ENCODE measurements around the gene REEP3.

The REEP3 gene

DNA sequence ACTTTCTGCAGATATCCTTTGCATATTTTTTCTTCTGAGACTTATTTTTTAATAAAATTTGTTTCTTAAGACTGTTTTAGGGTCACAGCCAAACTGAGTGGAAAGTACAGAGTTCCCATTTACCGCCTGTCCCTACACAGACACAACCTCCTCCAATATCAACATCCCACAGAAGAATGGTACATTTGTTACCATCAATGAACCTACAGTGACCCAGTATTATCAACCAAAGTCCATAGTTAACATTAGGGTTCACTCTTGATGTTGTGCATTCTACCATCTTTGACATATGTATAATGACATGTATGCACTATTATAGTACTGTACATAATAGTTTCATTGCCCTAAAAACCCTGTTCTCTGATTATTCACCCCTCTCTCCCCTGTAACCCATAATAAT lies 14.6 kb upstream of the REEP3 start:
- no peak for DNase-seq (ENCODE audit: low read depth)

DNA sequence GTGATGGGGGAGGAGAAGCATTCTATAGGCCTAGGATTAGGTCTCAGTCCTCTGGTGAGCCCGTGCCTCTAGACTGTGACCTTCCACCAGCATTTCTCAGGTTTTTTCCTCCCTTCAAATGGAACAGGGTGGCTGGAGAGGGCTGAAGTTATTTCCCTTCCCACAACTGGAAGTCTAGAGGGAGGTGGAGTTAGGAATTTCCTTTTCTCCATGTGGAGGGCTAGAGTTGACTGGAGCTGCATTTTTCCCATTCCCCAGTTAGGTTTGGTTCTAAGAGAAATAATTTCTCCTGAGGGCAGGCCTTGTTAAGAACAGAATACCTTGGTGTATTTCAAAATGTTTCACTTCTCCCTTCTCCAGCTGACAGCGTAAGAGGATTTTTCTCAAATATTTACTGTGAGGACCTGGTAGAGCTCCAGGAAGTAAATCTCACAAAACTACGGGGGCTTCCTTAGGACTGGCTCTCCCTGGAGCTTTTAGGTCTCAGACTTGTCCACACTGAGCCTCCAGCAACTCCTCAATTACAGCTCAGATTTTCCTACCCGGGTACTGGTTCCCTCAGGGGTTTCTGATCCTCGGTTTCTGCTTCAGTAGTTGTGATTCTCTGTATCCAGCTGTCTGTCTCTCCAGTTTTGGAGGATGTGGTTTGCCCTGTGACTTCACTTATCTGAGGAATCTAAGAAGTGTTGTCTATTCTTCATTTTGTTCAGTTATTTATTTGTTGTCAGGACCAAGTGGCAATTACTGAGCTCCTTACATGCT lies 6.0 kb upstream of the REEP3 start:
- no peak for DNase-seq (ENCODE audit: low read depth)

DNA sequence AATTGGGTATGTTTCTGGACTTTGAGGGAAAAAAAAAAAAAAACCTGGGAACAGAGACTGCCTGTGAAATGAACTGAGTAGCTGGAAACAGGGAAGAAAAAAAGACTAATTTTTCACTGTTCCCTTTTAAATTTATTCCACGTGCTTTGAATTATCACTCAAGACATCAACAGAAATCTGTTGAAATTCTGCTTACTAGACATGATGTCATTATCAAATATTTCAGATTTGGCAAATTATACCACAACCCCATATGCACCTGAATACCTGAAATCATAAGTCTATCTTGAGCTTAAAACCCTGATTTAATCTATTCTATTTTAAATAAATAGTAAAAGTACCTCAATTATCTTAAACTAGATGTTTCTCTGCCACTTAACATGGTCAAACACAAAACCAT lies 5.0 kb upstream of the REEP3 start:
- DNase-seq (ENCODE audit: low read depth): no peak

DNA sequence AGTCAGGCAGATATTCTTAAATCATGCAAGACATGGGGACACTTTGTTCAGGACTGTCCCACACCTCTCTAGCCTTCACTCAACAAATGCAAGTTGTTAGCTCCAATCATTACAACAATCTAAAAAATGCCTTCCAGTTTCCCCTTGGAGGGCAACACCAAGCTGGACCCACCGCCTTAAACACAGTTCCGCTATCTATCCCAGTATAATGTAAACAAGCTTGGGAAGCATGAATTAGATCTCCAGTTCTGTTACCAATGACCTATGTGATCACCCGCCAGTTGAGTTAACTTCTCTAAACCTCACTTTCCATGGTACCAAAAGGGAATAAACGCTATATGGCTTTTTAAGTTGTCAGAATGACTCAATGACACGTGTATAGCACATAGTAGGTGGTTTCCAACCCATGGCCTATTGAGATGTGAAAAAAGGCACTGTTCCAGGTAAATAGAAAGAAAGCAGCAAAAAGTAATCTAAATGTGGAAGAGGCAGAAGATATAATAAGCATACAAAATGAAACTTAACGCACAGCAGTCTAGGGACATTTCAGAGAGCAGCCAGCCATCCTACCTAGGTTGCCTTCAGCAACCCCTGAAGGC lies 2.4 kb upstream of the REEP3 start:
- DNase-seq (ENCODE audit: low read depth): no peak

DNA sequence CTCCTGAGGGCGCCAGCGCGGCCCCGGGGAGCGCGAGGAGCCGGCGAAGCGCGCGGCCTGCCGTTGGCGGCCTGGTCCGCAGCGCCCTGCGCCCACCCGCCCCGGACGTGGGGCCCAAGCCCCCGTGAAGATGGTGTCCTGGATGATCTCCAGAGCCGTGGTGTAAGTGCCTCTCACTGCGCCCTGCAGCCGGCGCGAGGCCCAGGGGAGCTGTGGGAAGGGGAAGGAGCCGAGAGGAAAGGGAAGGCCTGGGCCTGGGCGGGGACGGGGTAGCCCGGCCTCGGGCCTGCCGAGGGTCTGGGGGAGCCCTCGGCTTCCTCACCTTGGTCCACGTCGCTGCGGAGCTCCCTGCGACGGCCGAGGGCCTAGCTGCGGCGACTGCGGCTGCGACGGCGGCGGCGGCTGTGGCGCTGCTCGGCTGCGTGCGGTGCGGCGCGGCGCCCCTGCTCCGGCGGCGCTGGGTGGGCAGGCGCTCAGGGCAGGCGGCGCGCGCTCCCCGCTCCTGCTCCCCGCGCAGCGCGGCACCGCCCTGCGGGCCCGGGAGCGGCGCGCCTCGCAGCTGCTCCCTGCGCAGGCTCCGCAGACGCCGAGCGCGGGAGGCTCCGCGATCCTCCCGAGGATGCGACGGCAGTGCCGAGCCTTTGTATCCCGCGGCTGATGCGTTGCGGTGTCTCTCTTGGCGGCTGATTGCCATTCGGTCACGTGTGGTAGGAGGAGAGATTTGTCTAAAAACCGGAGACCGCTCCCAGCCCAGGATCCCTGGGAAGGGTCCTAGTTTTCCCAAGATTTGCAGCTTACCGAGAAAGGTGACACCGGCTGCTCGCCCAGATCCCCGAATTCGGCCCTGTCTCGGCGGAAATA lies 445 bp downstream of the REEP3 start:
- peak; percentile 24 for DNase-seq (ENCODE audit: low read depth)

DNA sequence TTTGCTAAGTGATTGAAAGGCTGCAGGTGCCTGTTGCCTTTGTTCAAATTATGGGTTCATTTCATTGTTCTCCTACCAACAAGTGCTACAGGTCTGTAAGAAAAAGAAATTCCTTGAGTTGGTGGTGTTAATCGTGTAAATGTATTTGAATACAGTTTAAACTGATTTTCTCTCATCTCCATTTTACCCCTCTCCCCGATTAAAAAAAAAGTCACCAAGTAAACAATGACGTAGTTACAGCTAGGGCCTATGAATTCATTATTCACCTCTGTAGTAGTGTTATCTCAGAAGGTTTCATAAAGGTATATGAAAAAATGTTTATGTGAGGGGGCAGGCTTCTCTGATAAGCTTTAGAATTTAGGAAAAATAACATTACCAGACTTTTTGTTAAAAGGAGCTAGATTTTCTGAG lies 1.1 kb downstream of the REEP3 start:
- no peak for DNase-seq (ENCODE audit: low read depth)

DNA sequence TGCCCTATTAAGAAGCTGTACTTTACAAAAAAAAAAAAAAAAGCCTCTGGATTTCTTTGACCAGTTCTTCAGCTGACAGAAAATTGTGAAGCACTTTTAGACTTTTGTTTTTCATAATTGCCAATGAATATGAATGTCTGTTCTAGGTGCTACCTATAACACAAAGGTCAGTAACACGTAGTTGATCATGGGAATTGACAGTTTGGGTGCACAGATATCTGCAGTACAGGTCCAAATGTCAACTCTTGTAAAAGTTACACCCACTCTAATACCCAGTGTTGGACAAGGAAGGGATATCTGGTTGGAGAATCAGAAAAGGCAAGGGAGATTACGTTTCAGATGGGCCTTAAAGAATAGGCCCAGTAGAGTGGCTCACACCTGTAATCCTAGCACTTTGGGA lies 1.8 kb downstream of the REEP3 start:
- DNase-seq (ENCODE audit: low read depth): no peak

DNA sequence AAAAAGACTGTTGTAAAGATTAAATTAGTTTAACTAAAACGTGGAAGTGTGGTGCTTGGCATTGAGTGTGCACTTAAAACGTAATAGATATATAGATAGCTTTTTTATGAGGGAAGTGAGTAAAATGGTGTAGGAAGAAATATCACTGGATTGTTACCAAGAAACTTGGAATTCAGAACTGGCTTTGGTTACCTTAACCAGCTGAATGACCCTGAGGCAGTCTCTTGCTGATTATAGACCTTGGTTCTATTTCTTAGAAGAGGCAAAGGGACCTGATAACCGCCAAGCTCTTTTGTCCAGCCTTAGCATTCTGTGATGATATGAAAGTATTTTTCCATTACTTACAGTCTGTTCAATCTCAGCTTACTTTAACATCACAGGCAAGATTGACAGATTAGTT lies 3.8 kb downstream of the REEP3 start:
- DNase-seq (ENCODE audit: low read depth): no peak

DNA sequence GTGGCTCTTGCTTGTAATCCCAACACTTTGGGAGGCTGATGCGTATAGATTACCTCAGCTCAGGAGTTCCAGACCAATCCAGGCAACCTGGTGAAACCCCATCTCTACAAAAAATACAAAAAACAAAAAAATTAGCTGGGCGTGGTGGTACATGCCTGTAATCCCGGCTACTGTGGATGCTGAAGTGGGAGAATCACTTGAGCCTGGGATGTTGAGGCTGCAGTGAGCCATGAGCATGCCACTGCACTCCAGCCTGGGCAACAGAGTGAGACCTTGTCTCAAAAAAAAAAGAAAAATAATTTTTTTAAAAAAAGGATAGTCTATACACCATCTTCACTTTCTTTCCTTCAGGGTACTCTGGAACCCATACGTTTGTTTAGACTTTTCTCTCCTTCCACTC lies 6.2 kb downstream of the REEP3 start:
- no peak for DNase-seq (ENCODE audit: low read depth)

DNA sequence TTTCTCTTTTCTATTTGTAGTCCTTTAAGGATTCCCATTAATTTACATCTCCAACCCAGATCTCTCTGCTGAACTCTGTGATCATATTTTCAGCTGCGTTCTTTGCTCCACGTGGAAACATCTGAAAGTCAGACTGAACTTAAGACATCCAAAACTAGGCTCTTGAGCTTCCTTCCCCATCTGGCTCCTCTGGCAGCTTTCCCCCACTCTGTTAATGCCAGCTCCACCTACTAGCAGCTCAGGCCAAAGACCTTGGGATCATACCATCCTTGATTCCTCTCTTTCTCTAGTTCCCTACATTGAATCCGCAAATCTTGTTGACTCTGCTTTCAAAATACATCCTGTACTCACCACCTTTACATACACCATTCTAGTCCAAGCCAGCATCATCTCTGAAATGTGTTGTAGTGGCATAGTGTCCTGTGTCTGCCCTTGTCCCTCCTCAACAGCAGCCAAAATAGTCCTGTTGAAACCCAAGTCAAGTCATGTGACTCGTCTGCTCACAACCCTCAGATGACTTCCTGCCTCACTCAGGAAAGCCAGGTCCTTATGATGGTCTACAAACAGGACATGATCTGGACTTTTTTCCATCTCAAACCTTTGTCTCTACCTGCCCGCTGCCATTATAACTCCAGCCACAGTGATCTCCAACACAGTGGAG lies 7.0 kb downstream of the REEP3 start:
- no peak for DNase-seq (ENCODE audit: low read depth)

DNA sequence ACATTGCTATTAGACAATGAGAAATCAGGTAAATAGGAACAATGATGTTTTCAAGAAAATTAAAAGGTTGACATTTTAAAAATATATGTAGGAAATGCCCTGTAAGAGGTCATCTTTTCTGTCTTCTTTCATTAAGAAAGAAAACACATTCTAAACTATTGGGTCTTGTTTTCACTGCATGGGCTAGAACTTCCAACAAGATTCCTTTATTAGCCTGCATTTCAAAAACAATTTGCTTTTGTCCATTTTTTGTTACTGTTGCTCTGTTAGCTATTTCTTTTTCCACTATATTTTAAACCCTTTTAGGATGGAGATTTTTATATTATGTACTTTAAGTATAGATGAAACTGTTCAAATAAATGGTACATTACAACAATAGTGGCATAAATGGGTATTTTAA lies 9.2 kb downstream of the REEP3 start:
- no peak for DNase-seq (ENCODE audit: low read depth)

DNA sequence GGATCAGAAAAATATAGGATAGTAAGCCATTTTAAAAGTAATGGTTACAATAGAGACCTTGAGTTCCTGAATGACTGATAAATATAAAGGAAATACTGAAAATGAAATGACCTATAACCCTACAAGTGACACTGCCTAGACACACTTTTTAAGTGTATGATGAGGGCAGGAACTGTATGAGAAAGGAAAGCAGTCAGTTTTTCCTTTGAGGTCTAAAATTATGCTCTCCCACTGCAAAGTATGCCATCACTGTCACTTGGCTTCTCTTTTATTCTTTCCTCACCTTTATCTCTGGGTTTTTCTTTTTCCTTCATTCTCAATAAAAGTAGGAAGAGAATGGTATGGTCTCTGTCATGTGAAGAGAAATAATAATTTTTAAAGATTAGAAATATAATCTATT lies 13.5 kb downstream of the REEP3 start:
- DNase-seq (ENCODE audit: low read depth): no peak

DNA sequence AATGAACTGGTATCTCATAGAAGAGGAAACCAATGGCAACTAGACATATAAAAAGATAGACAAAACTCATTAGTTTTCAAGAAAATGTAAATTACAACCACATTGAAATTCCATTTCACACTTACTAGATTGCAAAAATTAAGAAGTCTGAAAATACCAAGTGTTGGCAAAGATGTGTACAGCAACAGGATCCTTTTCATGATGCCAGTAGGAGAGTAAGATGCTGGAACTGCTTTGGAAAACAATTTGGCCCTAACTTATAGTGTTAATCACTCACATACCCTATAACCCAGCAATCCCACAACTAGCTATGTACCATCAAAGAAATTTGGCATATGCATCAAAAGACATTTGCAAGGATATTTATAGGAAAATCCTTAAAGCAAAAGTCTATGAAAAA lies 15.5 kb downstream of the REEP3 start:
- DNase-seq (ENCODE audit: low read depth): no peak

DNA sequence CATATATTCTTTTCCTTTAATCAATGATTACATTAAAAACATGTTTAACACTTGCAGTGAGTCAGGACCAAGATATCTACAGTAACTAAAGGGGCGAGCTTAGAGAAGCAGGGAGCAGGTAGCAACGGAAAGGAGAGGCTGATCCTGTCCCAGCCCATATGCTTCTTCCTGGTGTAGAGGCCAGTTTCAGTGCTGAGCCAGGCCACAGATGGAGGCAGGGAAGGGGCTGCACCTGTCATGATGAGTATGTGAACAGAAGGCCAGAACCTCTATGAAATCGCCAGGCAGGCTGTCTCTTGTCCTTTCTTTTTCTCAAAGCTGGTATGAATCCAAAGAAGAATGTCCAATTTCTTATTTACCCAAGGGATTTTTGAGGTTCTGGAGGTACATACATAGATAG lies 16.3 kb downstream of the REEP3 start:
- DNase-seq (ENCODE audit: low read depth): no peak

DNA sequence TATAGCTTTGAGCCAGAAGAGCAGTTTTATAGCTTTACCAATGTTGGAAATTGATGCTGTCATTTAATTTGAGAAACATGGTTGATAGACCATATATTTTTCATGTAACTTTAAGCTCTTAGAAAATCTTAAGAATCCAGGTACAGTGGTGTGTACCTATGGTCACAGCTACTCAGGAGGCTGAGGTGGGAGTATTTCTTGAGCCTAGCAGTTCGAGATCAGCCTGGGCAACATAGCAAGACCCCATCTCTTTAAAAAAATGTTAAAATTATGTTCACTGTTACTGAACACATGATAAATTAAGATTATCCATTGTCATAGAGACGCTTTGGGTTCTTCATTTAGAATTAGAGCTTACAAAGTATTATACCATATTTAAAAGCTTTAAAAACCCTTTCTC lies 18.2 kb downstream of the REEP3 start:
- no peak for DNase-seq (ENCODE audit: low read depth)

DNA sequence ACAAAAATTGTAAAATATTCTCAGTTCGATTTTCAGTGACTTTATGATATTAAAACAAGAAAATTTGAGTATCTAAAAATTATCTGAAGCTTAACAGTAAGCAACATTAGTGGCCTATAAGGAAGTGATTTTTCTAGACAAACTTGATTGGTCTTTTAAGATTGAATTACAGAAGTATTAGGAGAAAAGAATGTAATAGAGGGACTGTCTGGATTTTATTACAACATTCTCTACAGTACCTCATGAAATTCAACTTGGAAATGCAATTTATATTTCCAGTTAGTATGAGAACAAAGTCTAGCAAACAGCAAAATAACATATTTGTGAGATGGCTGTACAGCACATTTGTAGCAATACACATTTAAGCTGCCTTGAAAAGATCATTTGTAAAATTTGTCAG lies 18.8 kb downstream of the REEP3 start:
- no peak for DNase-seq (ENCODE audit: low read depth)

DNA sequence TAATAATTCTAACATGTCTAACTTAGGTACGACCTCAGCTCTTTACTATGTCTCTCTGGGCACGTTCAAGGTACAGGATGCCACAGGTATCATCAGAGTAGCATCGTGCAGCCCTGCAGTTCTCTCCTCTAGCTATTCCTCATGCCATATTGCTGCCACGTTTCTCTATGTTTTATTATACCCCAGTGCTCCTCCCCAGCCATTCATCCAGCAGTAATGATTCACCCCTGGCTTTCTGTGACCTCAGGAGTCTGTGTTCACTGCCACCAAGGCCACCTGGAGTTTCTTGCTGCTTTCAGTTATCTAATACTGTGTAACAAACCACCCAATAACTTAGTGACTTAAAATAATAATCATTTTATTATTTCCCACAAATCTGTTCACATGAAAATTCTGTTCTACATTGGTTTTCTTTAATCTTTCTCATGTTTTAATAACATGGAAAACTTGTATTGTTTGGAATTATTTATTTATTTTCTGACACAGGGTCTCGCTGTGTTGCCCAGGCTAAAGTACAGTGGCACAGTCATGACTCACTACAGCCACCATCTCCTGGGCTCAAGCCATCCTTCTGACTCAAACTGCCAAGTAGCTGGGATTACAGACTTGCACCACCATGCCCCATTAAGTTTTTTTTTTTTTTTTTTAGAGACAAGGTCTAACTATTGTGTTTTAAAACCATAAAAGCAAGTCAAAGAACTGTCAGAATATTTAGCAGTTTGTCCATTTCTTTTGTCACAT lies 21.8 kb downstream of the REEP3 start:
- DNase-seq (ENCODE audit: low read depth): no peak

DNA sequence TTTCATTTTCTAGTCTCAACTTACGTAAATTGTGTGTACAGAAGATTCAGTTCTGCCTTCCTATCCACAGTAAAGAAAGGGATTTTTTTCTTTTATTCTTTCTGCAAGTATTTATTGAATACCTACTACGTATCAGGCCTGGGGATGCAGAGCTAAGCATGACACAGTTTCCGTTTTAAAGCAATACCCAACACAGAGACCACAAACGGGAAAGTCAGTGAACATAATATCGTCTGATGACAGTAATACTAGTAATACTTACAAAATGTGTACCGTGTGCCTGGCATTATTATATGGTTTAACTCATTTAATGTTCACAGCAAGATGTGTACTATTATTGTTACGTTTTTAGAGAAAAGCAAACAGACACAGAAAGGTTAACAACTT lies 22.4 kb downstream of the REEP3 start:
- no peak for DNase-seq (ENCODE audit: low read depth)

DNA sequence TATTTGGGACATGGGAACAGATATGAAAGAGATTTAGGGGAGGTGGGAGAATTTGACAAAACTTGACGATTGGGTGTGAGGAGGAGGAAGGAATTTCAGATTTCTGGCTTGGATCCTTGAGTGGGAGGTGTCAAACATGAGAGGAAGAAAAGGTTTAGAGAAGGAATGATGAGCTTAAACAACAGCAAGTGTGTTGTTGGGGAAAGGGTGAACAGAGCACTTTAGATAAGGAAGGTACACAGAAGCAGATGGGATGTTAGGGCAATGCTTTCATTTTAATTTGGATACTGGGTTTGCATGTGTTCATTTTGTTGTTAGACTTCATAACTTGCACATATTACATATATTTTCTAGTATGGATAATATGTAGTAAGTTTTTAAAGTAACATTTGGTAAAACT lies 23.2 kb downstream of the REEP3 start:
- no peak for DNase-seq (ENCODE audit: low read depth)

DNA sequence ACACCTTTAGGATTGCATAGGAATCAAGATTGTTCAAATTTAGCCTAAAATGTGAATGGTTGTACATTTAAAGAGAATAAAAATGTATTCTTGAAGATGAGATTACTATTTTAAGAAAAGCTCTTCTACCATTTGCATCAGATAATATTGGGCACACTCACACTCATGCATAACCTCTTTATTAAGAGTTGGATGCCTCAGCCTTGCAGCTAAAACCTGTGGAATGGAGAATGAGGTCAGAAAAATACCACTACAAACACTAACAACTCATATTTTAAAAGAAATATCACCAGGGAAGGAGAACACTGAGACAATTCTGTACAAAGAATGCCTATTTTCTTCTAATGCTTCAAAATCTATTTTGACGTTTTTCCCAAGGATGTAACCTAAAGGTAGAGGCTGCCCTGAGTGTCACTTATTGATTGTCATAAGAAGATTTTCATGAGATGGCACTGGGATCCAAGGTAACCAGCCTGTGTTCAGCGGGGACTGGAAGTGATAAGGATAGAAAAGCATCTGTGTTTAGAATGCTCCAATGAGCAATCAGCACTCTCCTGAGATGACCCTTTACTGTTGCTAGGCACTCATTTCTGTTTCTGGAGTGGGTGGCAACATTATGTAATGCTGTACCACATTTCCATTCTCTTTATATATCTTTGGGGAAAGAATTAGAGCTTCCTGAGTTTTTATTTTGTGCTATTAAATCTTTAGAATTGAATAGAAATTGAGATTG lies 26.6 kb downstream of the REEP3 start:
- no peak for DNase-seq (ENCODE audit: low read depth)

DNA sequence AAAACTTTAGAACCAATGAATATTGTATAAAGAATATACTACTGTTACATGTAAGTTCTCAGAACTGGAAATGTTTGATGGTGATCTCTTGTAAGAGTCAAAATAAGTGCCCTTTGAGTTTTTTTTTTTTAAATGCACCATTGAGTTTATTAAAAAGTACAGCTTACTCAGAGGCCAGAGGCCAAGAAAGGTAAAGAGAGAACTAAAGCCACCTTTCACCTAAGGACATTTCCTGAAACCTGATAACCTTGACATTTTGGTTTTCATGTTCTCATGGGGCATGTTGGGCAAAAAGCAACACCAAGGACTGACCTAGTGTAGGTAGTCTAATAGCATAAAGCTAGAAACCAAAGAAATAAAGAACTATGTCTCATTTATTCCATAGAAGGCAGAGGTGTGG lies 27.7 kb downstream of the REEP3 start:
- DNase-seq (ENCODE audit: low read depth): no peak
